HEK293 (cell line): ENCODE results near the gene FZD7.

ENCODE experiments used
- CTCF ChIA-PET: fragments of 350-600 bp; formaldehyde crosslinking; extraction: SDS; loops from one replicate; lab custom pipeline; 2021; ENCODE audit warnings: antibody characterized with exemption; lab: Yijun Ruan, JAX
- POLR2A ChIA-PET: fragments of 300-600 bp; formaldehyde crosslinking; extraction: SDS; loops from one replicate; lab custom pipeline; 2020; ENCODE audit warnings: antibody characterized with exemption, inconsistent platforms; lab: Yijun Ruan, JAX
- H3K27ac ChIP-seq: fragments of 200-500 bp; sonication (Bioruptor generic); 2 replicates; pipeline ENCODE4 v1.5.1; 2014; ENCODE audit warnings: low read depth, low read length, control low read depth, inconsistent platforms; ENCODE audit errors: extremely low read depth
- H3K36me3 ChIP-seq, 2 experiments: fragments of 200-500 bp in 1 of 2; sonication (Bioruptor generic) in 1 of 2; 1 replicate in 1 of 2; 2 replicates in 1 of 2; pipeline ENCODE4 v1.5.1; 2014 to 2017; ENCODE audit warnings: inconsistent platforms in 2 of 2, low read length in 2 of 2; ENCODE audit not compliant: control insufficient read depth in 2 of 2, insufficient read depth in 1 of 2
- H3K4me1 ChIP-seq: fragments of 200-500 bp; sonication (Bioruptor generic); 2 replicates; pipeline ENCODE4 v1.5.1; 2014; ENCODE audit warnings: mild to moderate bottlenecking, low read length, inconsistent platforms; ENCODE audit not compliant: control insufficient read depth, insufficient read depth
- H3K4me3 ChIP-seq: 2 replicates; pipeline ENCODE4 v1.5.1; 2011; ENCODE audit warnings: low read depth, mild to moderate bottlenecking, control low read depth, low read length, moderate library complexity
- H3K9me3 ChIP-seq: fragments of 200-500 bp; sonication (Bioruptor generic); 2 replicates; pipeline ENCODE4 v1.5.1; 2014; ENCODE audit warnings: low read depth, low read length, inconsistent platforms; ENCODE audit not compliant: control insufficient read depth, insufficient read depth
- FEZF1 ChIP-seq: fragments of 450-650 bp; formaldehyde crosslinking; IDR thresholded peaks from 2 replicates; pipeline ENCODE4 v1.5.1; 2016; ENCODE audit warnings: missing biosample characterization, missing genetic modification characterization
- WT1 ChIP-seq: fragments of 450-650 bp; formaldehyde crosslinking; IDR thresholded peaks from 2 replicates; pipeline ENCODE4 v1.5.1; 2016; ENCODE audit warnings: missing biosample characterization, missing genetic modification characterization
- ZBTB6 ChIP-seq: fragments of 450-650 bp; formaldehyde crosslinking; IDR thresholded peaks from 2 replicates; pipeline ENCODE4 v1.5.1; 2017; ENCODE audit warnings: missing biosample characterization, missing genetic modification characterization
- ZNF174 ChIP-seq: fragments of 450-650 bp; formaldehyde crosslinking; IDR thresholded peaks from 2 replicates; pipeline ENCODE4 v1.5.0; 2017; ENCODE audit warnings: missing biosample characterization, mild to moderate bottlenecking, missing genetic modification characterization
- ZNF239 ChIP-seq: fragments of 450-650 bp; formaldehyde crosslinking; IDR thresholded peaks from 2 replicates; pipeline ENCODE4 v1.5.1; 2016; ENCODE audit warnings: missing biosample characterization, missing genetic modification characterization
- ZNF37A ChIP-seq: fragments of 450-650 bp; IDR thresholded peaks from 2 replicates; pipeline ENCODE4 v1.5.1; 2018; ENCODE audit warnings: missing biosample characterization, missing genetic modification characterization
- ZNF398 ChIP-seq: fragments of 450-650 bp; formaldehyde crosslinking; IDR thresholded peaks from 2 replicates; pipeline ENCODE4 v1.5.1; 2017; ENCODE audit warnings: missing biosample characterization, missing genetic modification characterization
- ZNF404 ChIP-seq: fragments of 450-650 bp; formaldehyde crosslinking; IDR thresholded peaks from 2 replicates; pipeline ENCODE4 v1.5.1; 2017; ENCODE audit warnings: missing biosample characterization, missing genetic modification characterization
- ZNF433 ChIP-seq: fragments of 450-650 bp; formaldehyde crosslinking; IDR thresholded peaks from 2 replicates; pipeline ENCODE4 v1.5.1; 2016; ENCODE audit warnings: missing biosample characterization, missing genetic modification characterization, low read depth
- ZNF449 ChIP-seq: fragments of 450-650 bp; formaldehyde crosslinking; IDR thresholded peaks from 2 replicates; pipeline ENCODE4 v1.5.1; 2017; ENCODE audit warnings: missing biosample characterization, mild to moderate bottlenecking, missing genetic modification characterization, moderate library complexity
- ZNF558 ChIP-seq: fragments of 450-650 bp; formaldehyde crosslinking; IDR thresholded peaks from 2 replicates; pipeline ENCODE4 v1.5.1; 2016; ENCODE audit warnings: missing biosample characterization, missing genetic modification characterization
- ZNF610 ChIP-seq: fragments of 450-650 bp; formaldehyde crosslinking; IDR thresholded peaks from 2 replicates; pipeline ENCODE4 v1.5.1; 2016; ENCODE audit warnings: missing biosample characterization, missing genetic modification characterization, borderline replicate concordance
- ZNF624 ChIP-seq: fragments of 450-650 bp; formaldehyde crosslinking; IDR thresholded peaks from 2 replicates; pipeline ENCODE4 v1.5.1; 2017; ENCODE audit warnings: missing biosample characterization, missing genetic modification characterization
- ZNF654 ChIP-seq: fragments of 450-650 bp; formaldehyde crosslinking; IDR thresholded peaks from 2 replicates; pipeline ENCODE4 v1.5.1; 2016; ENCODE audit warnings: low read depth, missing biosample characterization, missing genetic modification characterization
- ZNF76 ChIP-seq: fragments of 450-650 bp; formaldehyde crosslinking; IDR thresholded peaks from 2 replicates; pipeline ENCODE4; 2016; ENCODE audit warnings: low read depth, missing biosample characterization, missing genetic modification characterization, borderline replicate concordance
- TF ChIP-seq, protein P1 (sequence below): fragments of 450-650 bp; formaldehyde crosslinking; IDR thresholded peaks from 2 replicates; pipeline ENCODE4 v1.5.1; 2016; ENCODE audit warnings: missing biosample characterization, missing genetic modification characterization
- TF ChIP-seq, protein P2 (sequence below): fragments of 450-650 bp; formaldehyde crosslinking; optimal IDR thresholded peaks from 2 replicates; pipeline ENCODE3; 2016; ENCODE audit warnings: missing biosample characterization, mild to moderate bottlenecking, missing genetic modification characterization
- TF ChIP-seq, protein P3 (sequence below): fragments of 450-650 bp; formaldehyde crosslinking; IDR thresholded peaks from 2 replicates; pipeline ENCODE4 v1.5.1; 2017; ENCODE audit warnings: missing biosample characterization, missing genetic modification characterization

Gene FZD7

GRCh38 chr2:201990069-201990468 lies 43.6 kb upstream of the FZD7 start:
- ChIA-PET CTCF (interaction anchor here (1.1 kb wide), 1 partner anchor 130 kb away, joined by 3 read pairs; no protein-coding TSS in a partner anchor), POLR2A (no interaction called here)
- Histone ChIP-seq H3K27ac (no peak overlapping the region), H3K4me1 (no peaks in the 10 kb centered on the region), H3K9me3 (no peaks in the 10 kb centered on the region), H3K4me3 (no peak overlapping the region), H3K36me3 (no peaks in the 10 kb centered on the region)
- TF ChIP-seq, protein P1, sequence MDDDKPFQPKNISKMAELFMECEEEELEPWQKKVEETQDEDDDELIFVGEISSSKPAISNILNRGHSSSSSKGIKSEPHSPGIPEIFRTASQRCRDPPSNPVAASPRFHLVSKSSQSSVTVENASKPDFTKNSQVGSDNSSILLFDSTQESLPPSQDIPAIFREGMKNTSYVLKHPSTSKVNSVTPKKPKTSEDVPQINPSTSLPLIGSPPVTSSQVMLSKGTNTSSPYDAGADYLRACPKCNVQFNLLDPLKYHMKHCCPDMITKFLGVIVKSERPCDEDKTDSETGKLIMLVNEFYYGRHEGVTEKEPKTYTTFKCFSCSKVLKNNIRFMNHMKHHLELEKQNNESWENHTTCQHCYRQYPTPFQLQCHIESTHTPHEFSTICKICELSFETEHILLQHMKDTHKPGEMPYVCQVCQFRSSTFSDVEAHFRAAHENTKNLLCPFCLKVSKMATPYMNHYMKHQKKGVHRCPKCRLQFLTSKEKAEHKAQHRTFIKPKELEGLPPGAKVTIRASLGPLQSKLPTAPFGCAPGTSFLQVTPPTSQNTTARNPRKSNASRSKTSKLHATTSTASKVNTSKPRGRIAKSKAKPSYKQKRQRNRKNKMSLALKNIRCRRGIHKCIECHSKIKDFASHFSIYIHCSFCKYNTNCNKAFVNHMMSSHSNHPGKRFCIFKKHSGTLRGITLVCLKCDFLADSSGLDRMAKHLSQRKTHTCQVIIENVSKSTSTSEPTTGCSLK (tag by site-specific recombination), result no peak
- TF ChIP-seq ZNF558 (no peak), ZNF398 (tag by site-specific recombination) (no peak), ZNF624 (tag by site-specific recombination) (no peak), ZNF654 (no peak), ZNF76 (no peak), WT1 (tag by site-specific recombination) (no peak), ZNF449 (tag by site-specific recombination) (no peak), ZNF239 (no peak), ZBTB6 (tag by site-specific recombination) (no peak), ZNF433 (no peak), ZNF37A (tag by site-specific recombination) (no peak), ZNF610 (tag by site-specific recombination) (no peak), FEZF1 (tag by site-specific recombination) (no peak), ZNF174 (tag by site-specific recombination) (no peak), ZNF404 (tag by site-specific recombination) (no peak)
- TF ChIP-seq, protein P2, sequence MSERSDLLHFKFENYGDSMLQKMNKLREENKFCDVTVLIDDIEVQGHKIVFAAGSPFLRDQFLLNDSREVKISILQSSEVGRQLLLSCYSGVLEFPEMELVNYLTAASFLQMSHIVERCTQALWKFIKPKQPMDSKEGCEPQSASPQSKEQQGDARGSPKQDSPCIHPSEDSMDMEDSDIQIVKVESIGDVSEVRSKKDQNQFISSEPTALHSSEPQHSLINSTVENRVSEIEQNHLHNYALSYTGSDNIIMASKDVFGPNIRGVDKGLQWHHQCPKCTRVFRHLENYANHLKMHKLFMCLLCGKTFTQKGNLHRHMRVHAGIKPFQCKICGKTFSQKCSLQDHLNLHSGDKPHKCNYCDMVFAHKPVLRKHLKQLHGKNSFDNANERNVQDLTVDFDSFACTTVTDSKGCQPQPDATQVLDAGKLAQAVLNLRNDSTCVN (tag by site-specific recombination), result no peak
- TF ChIP-seq, protein P3, sequence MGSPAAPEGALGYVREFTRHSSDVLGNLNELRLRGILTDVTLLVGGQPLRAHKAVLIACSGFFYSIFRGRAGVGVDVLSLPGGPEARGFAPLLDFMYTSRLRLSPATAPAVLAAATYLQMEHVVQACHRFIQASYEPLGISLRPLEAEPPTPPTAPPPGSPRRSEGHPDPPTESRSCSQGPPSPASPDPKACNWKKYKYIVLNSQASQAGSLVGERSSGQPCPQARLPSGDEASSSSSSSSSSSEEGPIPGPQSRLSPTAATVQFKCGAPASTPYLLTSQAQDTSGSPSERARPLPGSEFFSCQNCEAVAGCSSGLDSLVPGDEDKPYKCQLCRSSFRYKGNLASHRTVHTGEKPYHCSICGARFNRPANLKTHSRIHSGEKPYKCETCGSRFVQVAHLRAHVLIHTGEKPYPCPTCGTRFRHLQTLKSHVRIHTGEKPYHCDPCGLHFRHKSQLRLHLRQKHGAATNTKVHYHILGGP (tag by site-specific recombination), result no peak
